B cell (primary cell): ENCODE results near the gene RAB25. TPM values are rescaled to one million over a fixed set of nuclear protein-coding genes. Genes with fewer than 3 reads are reported as not detected.

ENCODE experiments used
- ATAC-seq: fragments of 200-7000 bp; cut with Tn5 transposase; one replicate; pipeline ENCODE4 v1.10.0; 2021; ENCODE audit warnings: low read depth, mild to moderate bottlenecking, moderate number of reproducible peaks, moderate library complexity
- CTCF ChIA-PET: fragments of 350-600 bp; sonication (Branson Sonifier 250); formaldehyde crosslinking; loops from one replicate; lab custom pipeline; 2021; ENCODE audit warnings: antibody characterized with exemption, inconsistent platforms; lab: Charles Lee
- POLR2A ChIA-PET: fragments of 350-600 bp; sonication (Branson Sonifier 250); formaldehyde crosslinking; loops from one replicate; lab custom pipeline; 2021; ENCODE audit warnings: antibody characterized with exemption; lab: Charles Lee
- DNase-seq: peaks from one replicate; pipeline ENCODE4 v3.0.0; 2013
- H2AFZ ChIP-seq: 2 replicates; pipeline ENCODE4 v1.6.1; 2012; ENCODE audit warnings: mild to moderate bottlenecking, low read depth, low read length; ENCODE audit not compliant: insufficient read depth, poor library complexity, severe bottlenecking
- H3K27ac ChIP-seq, 2 donors: 1 replicate in 1 of 2; 2 replicates in 1 of 2; pipeline ENCODE4 v1.5.1; 2012 to 2013; ENCODE audit warnings: low read length in 2 of 2, mild to moderate bottlenecking in 2 of 2, moderate library complexity in 1 of 2
- H3K27me3 ChIP-seq, 4 experiments: fragments of 200-600 bp in 1 of 4; sonication (generic) in 1 of 4; replicated peaks in 1 of 4; 1 replicate in 2 of 4; 2 replicates in 2 of 4; pipeline versions ENCODE4 v1.6.1 to v1.7.0; 2013 to 2016; ENCODE audit warnings: low read length in 3 of 4, mild to moderate bottlenecking in 2 of 4, mixed read lengths in 1 of 4, moderate library complexity in 1 of 4; ENCODE audit not compliant: insufficient read depth in 4 of 4, control insufficient read depth in 3 of 4; ENCODE audit errors: control extremely low read depth in 1 of 4
- H3K36me3 ChIP-seq, 2 experiments: replicated peaks in 1 of 2; 1 replicate in 1 of 2; 2 replicates in 1 of 2; pipeline versions ENCODE4 v1.6.1 to v1.7.1; 2013; ENCODE audit warnings: low read length in 1 of 2; ENCODE audit not compliant: insufficient read depth in 2 of 2, control insufficient read depth in 1 of 2; ENCODE audit errors: control extremely low read depth in 1 of 2, extremely low read depth in 1 of 2
- H3K4me1 ChIP-seq, 2 donors: fragments of 200-600 bp in 1 of 2; sonication (generic) in 1 of 2; 1 replicate in 1 of 2; 2 replicates in 1 of 2; pipeline versions ENCODE4 v1.5.1 to v1.6.1; 2013 to 2017; ENCODE audit warnings: low read length in 2 of 2; ENCODE audit not compliant: control insufficient read depth in 2 of 2, insufficient read depth in 2 of 2
- H3K4me2 ChIP-seq: replicated peaks from 2 replicates; pipeline ENCODE3; 2012; ENCODE audit warnings: mild to moderate bottlenecking, low read depth, low read length; ENCODE audit not compliant: poor library complexity, severe bottlenecking
- H3K4me3 ChIP-seq, 5 experiments: fragments of 200-600 bp in 1 of 5; sonication (generic) in 1 of 5; 1 replicate in 3 of 5; 2 replicates in 2 of 5; pipeline versions ENCODE4 v1.5.1 to v1.7.0; 2011 to 2016; ENCODE audit warnings: low read length in 4 of 5, mild to moderate bottlenecking in 4 of 5, low read depth in 2 of 5, control low read depth in 1 of 5, moderate library complexity in 1 of 5; ENCODE audit not compliant: insufficient read depth in 1 of 5; ENCODE audit errors: control extremely low read depth in 1 of 5, extremely low read depth in 1 of 5
- H3K79me2 ChIP-seq: fragments of 200-600 bp; sonication (generic); one replicate; pipeline ENCODE4 v1.6.0; 2016; ENCODE audit warnings: low read length; ENCODE audit not compliant: control insufficient read depth, insufficient read depth
- H3K9ac ChIP-seq: fragments of 200-600 bp; sonication (generic); 2 replicates; pipeline ENCODE4 v1.6.1; 2017; ENCODE audit warnings: mild to moderate bottlenecking, low read length, moderate library complexity
- H3K9me3 ChIP-seq, 3 donors: one replicate each; pipeline versions ENCODE4 v1.6.1 to v1.7.1; 2013; ENCODE audit warnings: low read length in 2 of 3; ENCODE audit not compliant: control insufficient read depth in 2 of 3, insufficient read depth in 1 of 3; ENCODE audit errors: control extremely low read depth in 1 of 3
- H4K20me1 ChIP-seq: 2 replicates; pipeline ENCODE4 v1.6.0; 2012; ENCODE audit warnings: mild to moderate bottlenecking, low read length; ENCODE audit not compliant: insufficient read depth, control insufficient read depth, poor library complexity, severe bottlenecking
- H3K27ac Mint-ChIP-seq: one replicate; pipeline ENCODE4 v1.8.0; 2021; ENCODE audit warnings: mixed read lengths
- H3K27me3 Mint-ChIP-seq: one replicate; pipeline ENCODE4 v1.8.0; 2021; ENCODE audit warnings: mixed read lengths
- H3K4me1 Mint-ChIP-seq: one replicate; pipeline ENCODE4 v1.8.0; 2021; ENCODE audit warnings: mixed read lengths
- H3K4me3 Mint-ChIP-seq: one replicate; pipeline ENCODE4 v1.8.0; 2021; ENCODE audit warnings: mixed read lengths
- H3K9me3 Mint-ChIP-seq: one replicate; pipeline ENCODE4 v1.8.0; 2022; ENCODE audit warnings: mixed read lengths; ENCODE audit not compliant: insufficient read depth
- CTCF ChIP-seq: fragments of 200-600 bp; IDR thresholded peaks from one replicate; pipeline ENCODE4 v1.8.0; 2022; ENCODE audit warnings: antibody characterized with exemption, mild to moderate bottlenecking
- EZH2 ChIP-seq: IDR thresholded peaks from 2 replicates; pipeline ENCODE4 v1.6.1; 2012; ENCODE audit warnings: borderline replicate concordance, low read depth, mild to moderate bottlenecking, moderate library complexity, low read length; ENCODE audit not compliant: insufficient read depth, poor library complexity, severe bottlenecking
- WGBS: methylation state at CpG from one replicate; pipeline ENCODE4 v1.1.5; 2013; ENCODE audit warnings: missing lambda C conversion rate; ENCODE audit not compliant: insufficient coverage; 5-methylcytosine and 5-hydroxymethylcytosine counted together
- intact Hi-C: fragments of 100-400 bp; cut with micrococcal nuclease; formaldehyde crosslinking; loops from one replicate; pipeline ENCODE4 v1.10.0; 2022
- polyA plus RNA-seq: library from polyadenylated mRNA; depleted of rRNA; stranded (reverse); fragments of >200 nt; gene quantifications from 2 replicates; pipeline ENCODE4 v1.2.3, GENCODE V29; 2012
- total RNA-seq, 2 donors: library from RNA; stranded (reverse); fragments of 120-200 nt in 1 of 2; gene quantifications; 1 replicate in 1 of 2; 2 replicates in 1 of 2; pipeline versions ENCODE4 v1.2.3 to v1.2.4, GENCODE V29; 2013 to 2022

Gene RAB25
- total and polyA plus RNA-seq, 2 donors (not counting 1 experiment from before 2014, with no cell fraction given), result 0.69 to 2.2 TPM

GRCh38 chr1:156097499-156098178 is 36.7 kb downstream of the RAB25 start:
- peak; percentile 53 for DNase-seq
- no peaks in the 10 kb centered on the region for H3K9me3 Mint-ChIP-seq

More at GRCh38 chr1:156097499-156098178, 36.7 kb downstream of the RAB25 start:
- Histone ChIP-seq H3K4me1 (peaks cover 23 to 24% of the 10 kb centered on the region in 2 donors), H2AFZ (no peak overlapping the region), H3K4me2 (peak overlapping the region; percentile 81), H4K20me1 (no peaks in the 10 kb centered on the region), H3K9ac (peak overlapping the region; percentile 61), H3K36me3 (no peaks in the 10 kb centered on the region), H3K27ac (peak overlapping the region; percentile 39 to 93), H3K9me3 (peaks cover 0 to 3% (median 0%) of the 10 kb centered on the region in 3 donors), H3K27me3 (peaks cover 0 to 5% (median 0%) of the 10 kb centered on the region in 4 experiments), H3K79me2 (no peaks in the 10 kb centered on the region), H3K4me3 (no peak overlapping the region)
- no peak for TF ChIP-seq EZH2
- no peak for TF ChIP-seq CTCF
- Mint-ChIP-seq H3K27ac (peak overlapping the region; percentile 95), H3K4me1 (peaks cover 31% of the 10 kb centered on the region), H3K27me3 (no peaks in the 10 kb centered on the region), H3K4me3 (peak overlapping the region; percentile 72)
- intact Hi-C loops, result loop anchor here (1.0 to 2.0 kb wide), 3 partner anchors 9 to 407 kb away; partner anchors contain the start of gene PMF1
- no peak for ATAC-seq
- ChIA-PET CTCF (interaction anchor here (0.9 to 23.7 kb wide), 16 partner anchors 10 to 221 kb away, joined by 3 to 970 read pairs (median 6); partner anchors contain the start of genes LMNA, MEX3A, PMF1 and SMG5), POLR2A (interaction anchor here (0.6 to 5.2 kb wide), 10 partner anchors 8 to 127 kb away, joined by 3 to 29 read pairs (median 4); partner anchors contain the start of gene LMNA)
- WGBS, result 58% methylated on average over 4 of the region's 9 CpGs
